OCI-LY3 (cell line): ENCODE data around the gene COL3A1.

Source experiments
- CTCF ChIP-seq: fragments of 200-600, 300-600 bp; sonication (generic); IDR thresholded peaks from 2 replicates; pipeline ENCODE4 v1.5.1; 2014; ENCODE audit warnings: antibody characterized with exemption, low read length, low read depth
- EZH2phosphoT487 ChIP-seq: fragments of 200-600 bp; shearing (Covaris generic); IDR thresholded peaks from 2 replicates; pipeline ENCODE4 v1.6.1; 2018; ENCODE audit warnings: antibody characterized with exemption, mixed run types, low read depth

GRCh38 chr2:188974164-188974563, at the start of gene COL3A1:
- TF ChIP-seq CTCF (no peak), EZH2phosphoT487 (no peak)
